DOHH2 (cell line): ENCODE data around the gene ZXDB.
"Not testable (repeated sequence)": the region's sequence is repeated elsewhere in the genome, so short reads cannot be mapped to it uniquely, and the experiment has no call there.

Experiments
- CTCF ChIP-seq: fragments of 200-600 bp; sonication (generic); IDR thresholded peaks from one replicate; pipeline ENCODE4 v1.5.1; 2014; ENCODE audit warnings: antibody characterized with exemption, mild to moderate bottlenecking, low read depth, low read length; ENCODE audit not compliant: poor library complexity, severe bottlenecking
- EZH2phosphoT487 ChIP-seq: fragments of 200-600 bp; sonication (generic); IDR thresholded peaks from 2 replicates; pipeline ENCODE4 v1.6.1; 2017; ENCODE audit warnings: borderline replicate concordance, mild to moderate bottlenecking, antibody characterized with exemption, low read length, moderate library complexity, mixed read lengths

DNA sequence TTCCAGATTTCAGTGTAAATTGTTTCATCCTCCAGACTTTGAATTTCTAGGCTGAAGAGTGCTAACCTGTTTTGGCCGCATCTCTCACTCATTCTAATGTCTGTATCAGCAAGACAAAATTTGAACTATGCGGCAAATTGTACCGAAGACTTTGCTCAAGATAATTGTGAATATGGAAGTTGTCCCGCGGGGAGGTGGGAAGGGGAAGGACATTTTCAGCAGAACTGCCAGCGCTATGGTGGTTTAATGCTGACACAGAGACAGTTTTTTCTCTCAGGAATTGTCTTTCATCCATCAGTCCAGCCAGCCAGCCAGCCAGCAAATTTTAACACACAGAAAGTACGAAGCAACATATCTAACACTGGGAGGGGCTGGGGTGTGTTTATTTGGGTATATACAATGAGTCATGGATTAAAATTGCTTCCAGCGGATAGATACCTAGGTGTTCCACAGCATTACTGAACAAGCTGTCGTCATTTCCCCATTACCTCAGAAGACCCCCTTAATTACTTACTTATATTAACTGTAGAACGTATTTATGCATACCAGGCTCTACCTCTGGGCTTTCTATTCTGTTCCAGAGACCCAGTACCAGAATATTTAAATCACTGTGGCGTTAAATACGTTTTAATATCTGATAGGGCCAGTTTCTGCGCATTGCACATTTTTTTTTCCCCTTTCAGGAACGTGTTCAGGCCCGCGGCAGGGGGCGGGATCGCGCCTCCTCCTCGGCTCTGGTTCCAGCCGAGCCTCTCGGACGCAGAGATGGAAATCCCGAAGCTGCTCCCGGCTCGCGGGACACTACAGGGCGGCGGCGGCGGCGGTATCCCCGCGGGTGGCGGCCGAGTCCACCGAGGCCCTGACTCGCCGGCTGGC, at the start of gene ZXDB:
- TF ChIP-seq CTCF, EZH2phosphoT487: not testable (repeated sequence)
